ENCODE data around the gene DDX27.

- no peak for TF ChIP-seq CTCF (conservative IDR thresholded peaks at IDR 0.05 in 1 of 2, IDR thresholded peaks at IDR 0.05 in 1 of 2; ENCODE audit: extremely low read depth in 1 of 2, insufficient read depth in 1 of 2, low read depth in 1 of 2, low read length in 2 of 2)
- no peak for TF ChIP-seq EZH2 (IDR thresholded peaks at IDR 0.05; ENCODE audit: borderline replicate concordance, low read length)
These were observed 31.8 kb upstream of the DDX27 start for GRCh38 chr20:49187330-49187850.

All from mammary epithelial cell (primary cell).